Ovary (tissue), 9 donors: ENCODE data around the gene POU6F2. TPM values are rescaled to one million over a fixed set of nuclear protein-coding genes. Genes with fewer than 3 reads are reported as not detected.

Experiments
- DNase-seq, 5 donors: peaks; one replicate each; pipeline ENCODE4 v3.0.0-alpha.2; 2019 to 2020
- H3K27ac ChIP-seq, 2 donors: fragments of 200-600 bp; one replicate each; pipeline versions ENCODE4 v1.5.1 to v1.8.0; 2019 to 2022
- H3K27me3 ChIP-seq: fragments of 200-600 bp; one replicate; pipeline ENCODE4 v1.8.0; 2022
- H3K36me3 ChIP-seq: fragments of 200-600 bp; sonication (generic); one replicate; pipeline ENCODE4 v1.5.1; 2019
- H3K4me1 ChIP-seq: one replicate; pipeline ENCODE4 v1.8.1; 2013; ENCODE audit warnings: mild to moderate bottlenecking, moderate library complexity; ENCODE audit not compliant: insufficient read depth
- H3K4me3 ChIP-seq: fragments of 200-600 bp; sonication (generic); one replicate; pipeline ENCODE4 v1.5.1; 2017
- H3K9me3 ChIP-seq, 2 donors: fragments of 200-600 bp in 1 of 2; sonication (generic) in 1 of 2; one replicate each; pipeline versions ENCODE4 v1.5.1 to v1.8.1; 2013 to 2019; ENCODE audit warnings: mild to moderate bottlenecking in 1 of 2, moderate library complexity in 1 of 2
- CTCF ChIP-seq, 3 donors: fragments of 450-650 bp in 2 of 3; fragments of 200-600 bp in 1 of 3; IDR thresholded peaks; one replicate each; pipeline versions ENCODE4 v1.5.1 to v1.8.0; 2016 to 2022; ENCODE audit warnings: antibody characterized with exemption in 3 of 3, mild to moderate bottlenecking in 1 of 3
- EP300 ChIP-seq: sonication (generic); formaldehyde crosslinking; IDR thresholded peaks from one replicate; pipeline ENCODE4 v1.6.1; 2017; ENCODE audit warnings: antibody characterized with exemption
- POLR2A ChIP-seq: fragments of 450-650 bp; IDR thresholded peaks from one replicate; pipeline ENCODE4 v1.6.1; 2017; ENCODE audit warnings: antibody characterized with exemption, mild to moderate bottlenecking, moderate library complexity
- WGBS, 3 donors: extraction: QIAGEN DNeasy Blood & Tissue Kit in 1 of 3; methylation state at CpG; one replicate each; pipeline versions ENCODE4 v1.1.5 to v1.1.7; 2013 to 2017; 5-methylcytosine and 5-hydroxymethylcytosine counted together
- intact Hi-C, 4 donors: fragments of 100-400 bp; cut with DNase I; formaldehyde crosslinking; loops; one replicate each; pipeline versions ENCODE4 v1.11.0 to v1.15.1; 2022 to 2023
- polyA plus RNA-seq, 2 donors: library from polyadenylated mRNA; stranded (reverse); fragments of 200-250 nt in 1 of 2; fragments of 350-450 nt in 1 of 2; fragmentation: Illumina TruSeq in 1 of 2; extraction: RNeasy Lipid Tissue Mini Kit (QIAGEN cat#74804) in 1 of 2; gene quantifications; one replicate each; pipeline ENCODE4 v1.2.3, GENCODE V29; 2013 to 2014
- total RNA-seq, 7 donors: library from RNA; depleted of rRNA in 2 of 7; stranded (reverse); fragments of >200 nt in 2 of 7; fragmentation: NEBNext Ultra II Directional in 3 of 7; extraction: Animal tissue kit (Norgen Biotek cat#: 25700) in 3 of 7; gene quantifications; one replicate each; pipeline versions ENCODE4 v1.1.0 to v1.2.4, GENCODE V29; 2016 to 2023
- donor health status: DM: no; HTN: no; CAD: no; lungs with moderate emphysema.
- donor health status: DM: no; HTN: no; CAD: no.
- donor health status: Bipolar disorder and iron deficiency.
- donor health status: DM: yes; HTN: yes; CAD: no.
- donor health status: DM: no; HTN: no; CAD: no.
- donor health status: DM: yes; HTN: yes; CAD: no.

Gene POU6F2
- total and polyA plus RNA-seq, 9 donors, result 0.17 to 2.0 (median 0.61) TPM

GRCh38 chr7:38964921-38965320, 12.8 kb upstream of the POU6F2 start:
- no peak overlapping the region for H3K4me3 ChIP-seq
- H3K27me3 ChIP-seq, result no peaks in the 10 kb centered on the region
- intact Hi-C loops, result no loop called here
- no peaks in the 10 kb centered on the region for H3K9me3 ChIP-seq
- H3K36me3 ChIP-seq, result no peaks in the 10 kb centered on the region
- no peaks in the 10 kb centered on the region for H3K4me1 ChIP-seq
- WGBS, 3 donors, result 79 to 85% (median 83%) methylated on average over 1 of the region's 1 CpG
- DNase-seq, result no peak
- no peak overlapping the region for H3K27ac ChIP-seq
- no peak for TF ChIP-seq POLR2A
- TF ChIP-seq CTCF (IDR thresholded peaks at IDR 0.05), result no peak

GRCh38 chr7:38973760-38974159, 3.9 kb upstream of the POU6F2 start:
- DNase-seq, result no peak
- H3K27ac ChIP-seq, result no peak overlapping the region
- H3K9me3 ChIP-seq, result no peaks in the 10 kb centered on the region
- no peaks in the 10 kb centered on the region for H3K27me3 ChIP-seq
- TF ChIP-seq CTCF (IDR thresholded peaks at IDR 0.05) (no peak), EP300 (no peak), POLR2A (no peak)
- intact Hi-C loops, result no loop called here
- 72 to 81% (median 79%) methylated on average over 4 of the region's 4 CpGs for WGBS, 3 donors
- H3K4me3 ChIP-seq, result no peak overlapping the region
- H3K36me3 ChIP-seq, result no peaks in the 10 kb centered on the region
- no peaks in the 10 kb centered on the region for H3K4me1 ChIP-seq

GRCh38 chr7:38975944-38976392, 1.7 kb upstream of the POU6F2 start:
- 2 to 7% (median 3%) methylated on average over 19 to 38 of the region's 38 CpGs for WGBS, 3 donors
- TF ChIP-seq EP300 (no peak), POLR2A (no peak), CTCF (IDR thresholded peaks at IDR 0.05) (no peak)
- intact Hi-C loops, result no loop called here
- Histone ChIP-seq H3K9me3 (no peaks in the 10 kb centered on the region), H3K27me3 (no peaks in the 10 kb centered on the region), H3K27ac (no peak overlapping the region), H3K4me3 (no peak overlapping the region), H3K36me3 (no peaks in the 10 kb centered on the region), H3K4me1 (no peaks in the 10 kb centered on the region)
- peak in 4 of 5 donors; percentile 11 to 31 (median 16) for DNase-seq

GRCh38 chr7:38978491-38978890, 782 bp downstream of the POU6F2 start:
- no peak for DNase-seq
- Histone ChIP-seq H3K4me1 (no peaks in the 10 kb centered on the region), H3K27ac (no peak overlapping the region), H3K36me3 (no peaks in the 10 kb centered on the region), H3K4me3 (no peak overlapping the region), H3K9me3 (no peaks in the 10 kb centered on the region), H3K27me3 (no peaks in the 10 kb centered on the region)
- no peak for TF ChIP-seq POLR2A
- 23 to 42% (median 38%) methylated on average over 5 of the region's 5 CpGs for WGBS, 3 donors
- intact Hi-C loops, result no loop called here

- Histone ChIP-seq H3K4me3 (no peak overlapping the region), H3K9me3 (no peaks in the 10 kb centered on the region), H3K4me1 (no peaks in the 10 kb centered on the region), H3K36me3 (no peaks in the 10 kb centered on the region), H3K27ac (no peak overlapping the region), H3K27me3 (no peaks in the 10 kb centered on the region)
- DNase-seq, result no peak
- 81 to 86% (median 82%) methylated on average over 4 of the region's 4 CpGs for WGBS, 3 donors
- intact Hi-C loops, result no loop called here
- no peak for TF ChIP-seq CTCF (IDR thresholded peaks at IDR 0.05)
- TF ChIP-seq POLR2A, result no peak
- TF ChIP-seq EP300, result no peak
These were observed 14.5 kb downstream of the POU6F2 start for GRCh38 chr7:38992203-38992602.
